Measurements from ENCODE around the gene ROGDI. TPM values are rescaled to one million over a fixed set of nuclear protein-coding genes. Genes with fewer than 3 reads are reported as not detected.

ROGDI gene
- total and polyA plus RNA-seq, 2 of the 13 experiments (the other 11 are each of a cell fraction or from before 2014, with no cell fraction given) = 19.2 to 42.1 TPM

DNA sequence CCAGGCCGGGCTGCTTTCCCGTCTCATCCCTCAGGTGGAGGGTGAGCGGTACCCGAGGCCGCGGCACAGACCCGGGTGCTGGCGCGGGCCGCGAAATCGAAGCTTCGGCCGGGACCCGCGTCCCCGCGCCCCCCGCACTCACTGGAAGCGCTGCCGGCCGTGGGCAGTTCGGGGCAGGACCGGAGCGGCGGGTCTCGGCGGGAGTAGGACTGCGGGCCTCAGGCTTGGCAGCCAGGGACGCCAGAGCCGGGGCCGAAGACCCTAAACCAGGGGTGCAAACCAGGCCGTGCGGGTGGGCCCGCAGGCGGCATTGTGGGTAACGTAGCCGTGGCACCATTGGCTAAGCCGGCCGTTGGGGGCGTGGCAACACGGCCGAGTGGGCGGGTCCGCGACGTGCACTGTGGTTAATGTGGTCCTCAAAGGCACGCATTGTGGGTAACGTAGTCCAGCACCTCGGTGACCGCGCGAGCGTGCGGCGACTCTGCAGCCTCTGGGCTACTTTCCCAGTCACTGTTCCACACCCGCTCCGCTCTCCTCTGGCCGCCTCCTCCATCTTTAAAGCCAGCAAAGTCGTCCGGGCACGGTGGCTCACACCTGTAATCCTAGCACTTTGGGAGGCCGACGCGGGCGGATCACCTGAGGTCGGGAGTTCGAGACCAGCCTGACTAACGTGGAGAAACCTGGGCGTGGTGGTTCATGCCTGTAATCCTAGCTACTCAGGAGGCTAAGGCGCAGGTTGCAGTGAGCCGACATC, 35.4 kb downstream of the ROGDI start, which contains the start of gene ZNF500 (continued):
- TF ChIP-seq, protein P1, sequence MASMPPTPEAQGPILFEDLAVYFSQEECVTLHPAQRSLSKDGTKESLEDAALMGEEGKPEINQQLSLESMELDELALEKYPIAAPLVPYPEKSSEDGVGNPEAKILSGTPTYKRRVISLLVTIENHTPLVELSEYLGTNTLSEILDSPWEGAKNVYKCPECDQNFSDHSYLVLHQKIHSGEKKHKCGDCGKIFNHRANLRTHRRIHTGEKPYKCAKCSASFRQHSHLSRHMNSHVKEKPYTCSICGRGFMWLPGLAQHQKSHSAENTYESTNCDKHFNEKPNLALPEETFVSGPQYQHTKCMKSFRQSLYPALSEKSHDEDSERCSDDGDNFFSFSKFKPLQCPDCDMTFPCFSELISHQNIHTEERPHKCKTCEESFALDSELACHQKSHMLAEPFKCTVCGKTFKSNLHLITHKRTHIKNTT (CRISPR knock-in tag; IDR thresholded peaks at IDR 0.05) = no peak
- TF ChIP-seq, protein P2, sequence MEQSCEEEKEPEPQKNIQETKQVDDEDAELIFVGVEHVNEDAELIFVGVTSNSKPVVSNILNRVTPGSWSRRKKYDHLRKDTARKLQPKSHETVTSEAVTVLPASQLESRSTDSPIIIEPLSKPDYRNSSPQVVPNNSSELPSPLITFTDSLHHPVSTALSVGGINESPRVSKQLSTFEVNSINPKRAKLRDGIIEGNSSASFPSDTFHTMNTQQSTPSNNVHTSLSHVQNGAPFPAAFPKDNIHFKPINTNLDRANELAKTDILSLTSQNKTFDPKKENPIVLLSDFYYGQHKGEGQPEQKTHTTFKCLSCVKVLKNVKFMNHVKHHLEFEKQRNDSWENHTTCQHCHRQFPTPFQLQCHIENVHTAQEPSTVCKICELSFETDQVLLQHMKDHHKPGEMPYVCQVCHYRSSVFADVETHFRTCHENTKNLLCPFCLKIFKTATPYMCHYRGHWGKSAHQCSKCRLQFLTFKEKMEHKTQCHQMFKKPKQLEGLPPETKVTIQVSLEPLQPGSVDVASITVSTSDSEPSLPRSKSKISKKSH (CRISPR knock-in tag; IDR thresholded peaks at IDR 0.05; ENCODE audit: borderline replicate concordance) = peak; percentile 80; the same call in 1 of the 2 replicates
- TF ChIP-seq, protein P3, sequence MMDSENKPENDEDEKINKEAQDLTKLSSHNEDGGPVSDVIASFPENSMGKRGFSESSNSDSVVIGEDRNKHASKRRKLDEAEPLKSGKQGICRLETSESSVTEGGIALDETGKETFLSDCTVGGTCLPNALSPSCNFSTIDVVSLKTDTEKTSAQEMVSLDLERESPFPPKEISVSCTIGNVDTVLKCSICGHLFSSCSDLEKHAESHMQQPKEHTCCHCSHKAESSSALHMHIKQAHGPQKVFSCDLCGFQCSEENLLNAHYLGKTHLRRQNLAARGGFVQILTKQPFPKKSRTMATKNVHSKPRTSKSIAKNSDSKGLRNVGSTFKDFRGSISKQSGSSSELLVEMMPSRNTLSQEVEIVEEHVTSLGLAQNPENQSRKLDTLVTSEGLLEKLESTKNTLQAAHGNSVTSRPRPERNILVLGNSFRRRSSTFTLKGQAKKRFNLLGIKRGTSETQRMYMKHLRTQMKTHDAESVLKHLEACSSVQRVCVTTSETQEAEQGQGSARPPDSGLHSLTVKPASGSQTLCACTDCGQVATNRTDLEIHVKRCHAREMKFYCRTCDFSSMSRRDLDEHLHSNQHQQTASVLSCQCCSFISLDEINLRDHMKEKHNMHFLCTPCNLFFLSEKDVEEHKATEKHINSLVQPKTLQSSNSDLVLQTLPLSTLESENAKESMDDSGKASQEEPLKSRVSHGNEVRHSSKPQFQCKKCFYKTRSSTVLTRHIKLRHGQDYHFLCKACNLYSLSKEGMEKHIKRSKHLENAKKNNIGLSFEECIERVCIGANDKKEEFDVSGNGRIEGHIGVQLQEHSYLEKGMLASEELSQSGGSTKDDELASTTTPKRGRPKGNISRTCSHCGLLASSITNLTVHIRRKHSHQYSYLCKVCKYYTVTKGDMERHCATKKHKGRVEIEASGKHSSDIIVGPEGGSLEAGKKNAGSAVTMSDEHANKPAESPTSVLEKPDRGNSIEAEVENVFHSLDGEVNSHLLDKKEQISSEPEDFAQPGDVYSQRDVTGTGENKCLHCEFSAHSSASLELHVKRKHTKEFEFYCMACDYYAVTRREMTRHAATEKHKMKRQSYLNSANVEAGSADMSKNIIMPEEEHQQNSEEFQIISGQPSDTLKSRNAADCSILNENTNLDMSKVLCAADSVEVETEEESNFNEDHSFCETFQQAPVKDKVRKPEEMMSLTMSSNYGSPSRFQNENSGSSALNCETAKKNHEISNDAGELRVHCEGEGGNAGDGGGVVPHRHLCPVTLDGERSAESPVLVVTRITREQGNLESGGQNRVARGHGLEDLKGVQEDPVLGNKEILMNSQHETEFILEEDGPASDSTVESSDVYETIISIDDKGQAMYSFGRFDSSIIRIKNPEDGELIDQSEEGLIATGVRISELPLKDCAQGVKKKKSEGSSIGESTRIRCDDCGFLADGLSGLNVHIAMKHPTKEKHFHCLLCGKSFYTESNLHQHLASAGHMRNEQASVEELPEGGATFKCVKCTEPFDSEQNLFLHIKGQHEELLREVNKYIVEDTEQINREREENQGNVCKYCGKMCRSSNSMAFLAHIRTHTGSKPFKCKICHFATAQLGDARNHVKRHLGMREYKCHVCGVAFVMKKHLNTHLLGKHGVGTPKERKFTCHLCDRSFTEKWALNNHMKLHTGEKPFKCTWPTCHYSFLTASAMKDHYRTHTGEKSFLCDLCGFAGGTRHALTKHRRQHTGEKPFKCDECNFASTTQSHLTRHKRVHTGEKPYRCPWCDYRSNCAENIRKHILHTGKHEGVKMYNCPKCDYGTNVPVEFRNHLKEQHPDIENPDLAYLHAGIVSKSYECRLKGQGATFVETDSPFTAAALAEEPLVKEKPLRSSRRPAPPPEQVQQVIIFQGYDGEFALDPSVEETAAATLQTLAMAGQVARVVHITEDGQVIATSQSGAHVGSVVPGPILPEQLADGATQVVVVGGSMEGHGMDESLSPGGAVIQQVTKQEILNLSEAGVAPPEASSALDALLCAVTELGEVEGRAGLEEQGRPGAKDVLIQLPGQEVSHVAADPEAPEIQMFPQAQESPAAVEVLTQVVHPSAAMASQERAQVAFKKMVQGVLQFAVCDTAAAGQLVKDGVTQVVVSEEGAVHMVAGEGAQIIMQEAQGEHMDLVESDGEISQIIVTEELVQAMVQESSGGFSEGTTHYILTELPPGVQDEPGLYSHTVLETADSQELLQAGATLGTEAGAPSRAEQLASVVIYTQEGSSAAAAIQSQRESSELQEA (CRISPR knock-in tag; IDR thresholded peaks at IDR 0.05; ENCODE audit: not compliant biosample characterization) = no peak
- TF ChIP-seq PCBP1 (IDR thresholded peaks at IDR 0.05; ENCODE audit: borderline replicate concordance, low read depth, low read length) (peak; percentile 79; the same call in 1 of the 2 replicates), ZNF331 (CRISPR knock-in tag; IDR thresholded peaks at IDR 0.05) (peak; percentile 32; the same call in 1 of the 2 replicates), DNMT1 (CRISPR knock-in tag; IDR thresholded peaks at IDR 0.05) (peak; percentile 64; the same call in 1 of the 2 replicates), RFXANK (CRISPR knock-in tag; IDR thresholded peaks at IDR 0.05) (no peak), ZNF317 (CRISPR knock-in tag; IDR thresholded peaks at IDR 0.05) (peak; percentile 68; the same call in 1 of the 2 replicates)
- TF ChIP-seq, protein P4, sequence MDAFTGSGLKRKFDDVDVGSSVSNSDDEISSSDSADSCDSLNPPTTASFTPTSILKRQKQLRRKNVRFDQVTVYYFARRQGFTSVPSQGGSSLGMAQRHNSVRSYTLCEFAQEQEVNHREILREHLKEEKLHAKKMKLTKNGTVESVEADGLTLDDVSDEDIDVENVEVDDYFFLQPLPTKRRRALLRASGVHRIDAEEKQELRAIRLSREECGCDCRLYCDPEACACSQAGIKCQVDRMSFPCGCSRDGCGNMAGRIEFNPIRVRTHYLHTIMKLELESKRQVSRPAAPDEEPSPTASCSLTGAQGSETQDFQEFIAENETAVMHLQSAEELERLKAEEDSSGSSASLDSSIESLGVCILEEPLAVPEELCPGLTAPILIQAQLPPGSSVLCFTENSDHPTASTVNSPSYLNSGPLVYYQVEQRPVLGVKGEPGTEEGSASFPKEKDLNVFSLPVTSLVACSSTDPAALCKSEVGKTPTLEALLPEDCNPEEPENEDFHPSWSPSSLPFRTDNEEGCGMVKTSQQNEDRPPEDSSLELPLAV (CRISPR knock-in tag; conservative IDR thresholded peaks at IDR 0.05; ENCODE audit: low read depth) = no peak
- TF ChIP-seq, protein P5, sequence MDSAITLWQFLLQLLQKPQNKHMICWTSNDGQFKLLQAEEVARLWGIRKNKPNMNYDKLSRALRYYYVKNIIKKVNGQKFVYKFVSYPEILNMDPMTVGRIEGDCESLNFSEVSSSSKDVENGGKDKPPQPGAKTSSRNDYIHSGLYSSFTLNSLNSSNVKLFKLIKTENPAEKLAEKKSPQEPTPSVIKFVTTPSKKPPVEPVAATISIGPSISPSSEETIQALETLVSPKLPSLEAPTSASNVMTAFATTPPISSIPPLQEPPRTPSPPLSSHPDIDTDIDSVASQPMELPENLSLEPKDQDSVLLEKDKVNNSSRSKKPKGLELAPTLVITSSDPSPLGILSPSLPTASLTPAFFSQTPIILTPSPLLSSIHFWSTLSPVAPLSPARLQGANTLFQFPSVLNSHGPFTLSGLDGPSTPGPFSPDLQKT (CRISPR knock-in tag; IDR thresholded peaks at IDR 0.05; ENCODE audit: borderline replicate concordance) = no peak
- TF ChIP-seq, protein P6, sequence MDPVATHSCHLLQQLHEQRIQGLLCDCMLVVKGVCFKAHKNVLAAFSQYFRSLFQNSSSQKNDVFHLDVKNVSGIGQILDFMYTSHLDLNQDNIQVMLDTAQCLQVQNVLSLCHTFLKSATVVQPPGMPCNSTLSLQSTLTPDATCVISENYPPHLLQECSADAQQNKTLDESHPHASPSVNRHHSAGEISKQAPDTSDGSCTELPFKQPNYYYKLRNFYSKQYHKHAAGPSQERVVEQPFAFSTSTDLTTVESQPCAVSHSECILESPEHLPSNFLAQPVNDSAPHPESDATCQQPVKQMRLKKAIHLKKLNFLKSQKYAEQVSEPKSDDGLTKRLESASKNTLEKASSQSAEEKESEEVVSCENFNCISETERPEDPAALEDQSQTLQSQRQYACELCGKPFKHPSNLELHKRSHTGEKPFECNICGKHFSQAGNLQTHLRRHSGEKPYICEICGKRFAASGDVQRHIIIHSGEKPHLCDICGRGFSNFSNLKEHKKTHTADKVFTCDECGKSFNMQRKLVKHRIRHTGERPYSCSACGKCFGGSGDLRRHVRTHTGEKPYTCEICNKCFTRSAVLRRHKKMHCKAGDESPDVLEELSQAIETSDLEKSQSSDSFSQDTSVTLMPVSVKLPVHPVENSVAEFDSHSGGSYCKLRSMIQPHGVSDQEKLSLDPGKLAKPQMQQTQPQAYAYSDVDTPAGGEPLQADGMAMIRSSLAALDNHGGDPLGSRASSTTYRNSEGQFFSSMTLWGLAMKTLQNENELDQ (CRISPR knock-in tag; IDR thresholded peaks at IDR 0.05; ENCODE audit: borderline replicate concordance) = no peak
